HUDEP-2 (cell line): ENCODE measurements around the gene BNC2.

Experiments used
- DNase-seq, 76 experiments: peaks; one replicate each; lab custom pipeline; 2025; ENCODE audit not compliant: unreplicated experiment in 76 of 76; lab: John Stamatoyannopoulos, UW

The BNC2 gene

DNA sequence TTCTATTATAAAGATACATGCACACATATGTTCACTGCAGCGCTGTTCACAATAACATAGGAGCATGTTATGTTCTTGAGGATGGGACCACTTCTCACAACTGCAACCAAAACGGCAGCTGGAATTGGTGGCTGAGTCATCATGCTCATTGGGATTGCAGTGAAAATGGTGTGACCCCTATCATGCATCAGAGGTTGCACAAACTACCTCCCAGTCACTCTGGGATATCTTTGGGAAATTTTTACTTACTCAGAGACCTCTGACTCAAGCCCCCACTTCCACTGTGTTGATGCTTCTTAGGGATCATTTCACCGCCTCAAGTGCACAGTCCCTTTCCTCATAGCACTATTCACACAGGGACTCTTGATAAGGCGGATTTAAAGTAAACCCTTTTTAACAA is 474.1 kb downstream of the BNC2 start:
- no peak for DNase-seq

DNA sequence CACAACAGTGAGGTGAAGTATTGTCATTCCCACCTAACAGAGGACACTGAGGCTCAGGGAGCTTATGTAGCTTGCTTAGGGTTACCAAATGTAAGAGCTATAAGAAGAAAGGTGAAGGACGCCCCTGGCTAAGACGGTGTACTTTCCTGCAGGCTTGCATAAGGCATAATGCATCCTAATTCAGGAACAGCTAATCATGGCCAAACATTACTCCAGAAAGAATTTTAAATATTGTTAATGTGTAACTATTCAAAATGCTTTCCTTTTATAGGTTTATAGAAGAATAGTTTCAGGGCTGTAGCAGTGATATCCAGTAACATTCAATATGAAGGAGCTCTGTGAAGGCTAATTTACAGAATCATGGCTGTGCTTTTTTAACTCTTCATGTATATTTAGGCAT is 479.1 kb downstream of the BNC2 start:
- DNase-seq = no peak

DNA sequence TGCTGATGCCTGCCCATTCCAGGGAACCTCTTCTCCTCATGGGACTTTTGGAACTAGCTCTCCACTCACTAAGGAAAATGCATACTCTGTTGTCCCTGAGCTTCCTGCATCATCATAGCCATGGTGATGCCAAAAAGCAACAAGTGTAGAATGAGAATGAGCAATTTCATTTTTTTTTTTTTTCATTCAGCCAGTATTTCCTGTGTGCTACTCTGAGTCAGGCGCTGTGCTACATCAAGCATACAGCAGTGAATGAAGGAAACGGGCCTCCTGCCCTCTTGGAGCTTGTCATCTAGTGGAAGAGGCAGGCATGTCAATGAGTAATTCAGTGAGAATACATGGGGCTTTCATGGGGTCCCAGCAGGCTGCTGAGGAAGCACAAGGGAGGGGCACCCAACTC is 483.1 kb downstream of the BNC2 start:
- DNase-seq = no peak

DNA sequence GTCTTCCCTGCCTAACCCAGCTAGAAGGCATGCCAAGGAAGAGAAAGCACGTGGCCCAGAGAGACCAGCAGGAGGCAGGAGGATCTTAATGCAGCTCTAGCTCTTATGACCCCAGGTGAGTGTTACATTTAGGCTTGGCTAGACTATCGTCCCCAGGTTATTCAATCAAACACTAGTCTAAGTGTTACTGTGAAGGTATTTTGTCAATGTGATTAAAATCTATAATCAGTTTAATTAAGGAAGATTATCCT is 483.7 kb downstream of the BNC2 start:
- DNase-seq = no peak

DNA sequence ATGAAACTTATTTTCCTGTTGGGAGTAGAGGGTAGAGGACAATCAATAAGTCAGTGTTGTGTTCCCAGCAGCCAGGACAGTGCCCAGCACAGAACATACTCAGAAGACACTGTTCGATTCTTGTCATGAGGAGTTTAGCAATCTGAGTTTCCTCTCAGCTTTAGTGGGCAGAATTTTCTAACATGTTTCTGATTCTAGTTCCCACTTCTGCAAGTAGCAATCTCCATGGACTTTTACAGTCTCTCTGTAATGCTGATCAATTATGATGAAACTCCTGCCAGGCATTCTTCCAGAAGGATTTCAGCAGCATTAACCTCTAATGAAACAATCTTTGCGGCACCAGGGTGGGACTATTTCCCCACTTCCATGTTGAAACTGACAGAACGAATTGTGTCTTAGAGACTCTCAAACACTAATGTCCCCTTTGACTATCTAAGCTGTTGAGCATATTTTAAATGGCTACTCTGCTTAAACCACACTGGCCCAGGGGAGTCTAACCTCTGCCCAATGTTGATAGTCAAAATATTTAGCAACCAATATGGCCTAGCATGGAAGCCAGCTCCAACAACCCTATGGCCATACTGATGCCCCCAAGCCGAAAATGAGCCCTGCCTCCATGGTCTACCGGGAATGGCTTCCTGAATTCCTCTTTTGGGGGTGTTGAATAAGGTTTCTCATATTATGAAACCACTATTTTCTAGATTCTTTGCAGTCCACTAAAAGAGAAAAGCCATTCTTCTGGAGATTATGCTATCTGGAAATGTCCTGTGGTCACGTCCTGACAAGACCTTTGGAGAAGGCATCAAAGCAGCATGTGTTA is 484.3 kb downstream of the BNC2 start:
- DNase-seq = no peak

DNA sequence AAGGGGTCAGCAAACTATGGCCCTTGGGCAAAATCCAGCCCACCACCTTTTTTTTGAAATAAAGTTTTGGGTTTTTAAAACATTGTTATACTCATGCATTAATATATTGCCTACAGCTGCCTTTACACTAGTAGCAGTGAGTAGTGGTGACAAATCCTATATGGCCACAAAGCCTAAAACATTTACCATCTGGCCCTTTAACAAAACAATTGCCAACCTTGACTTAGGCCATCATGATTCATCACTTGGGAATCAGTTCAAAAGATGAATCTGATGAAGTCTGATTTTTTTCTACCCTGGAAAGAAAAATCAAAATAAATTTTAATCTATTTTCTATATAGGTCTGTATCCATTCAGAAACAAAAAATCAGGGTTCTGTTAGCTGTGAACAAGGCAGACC is 484.9 kb downstream of the BNC2 start:
- DNase-seq = no peak

DNA sequence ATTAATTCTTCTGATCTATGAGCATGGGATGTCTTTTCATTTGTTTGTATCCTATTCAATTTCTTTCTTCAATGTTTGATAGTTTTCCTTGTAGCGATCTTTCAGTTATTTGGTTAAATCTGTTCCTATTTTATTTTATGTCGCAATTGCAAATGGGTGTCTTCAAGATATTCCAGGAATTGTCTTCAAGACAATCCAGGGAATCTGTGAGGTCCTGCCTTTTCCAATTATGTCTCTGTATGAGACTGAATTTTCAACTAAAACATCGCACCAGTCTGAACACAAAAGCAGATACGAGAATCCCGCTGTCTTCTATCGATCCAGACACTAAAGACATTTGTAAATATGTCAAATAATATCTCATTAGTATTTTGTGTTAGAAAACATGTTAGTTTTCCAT is 485.5 kb downstream of the BNC2 start:
- DNase-seq = no peak

DNA sequence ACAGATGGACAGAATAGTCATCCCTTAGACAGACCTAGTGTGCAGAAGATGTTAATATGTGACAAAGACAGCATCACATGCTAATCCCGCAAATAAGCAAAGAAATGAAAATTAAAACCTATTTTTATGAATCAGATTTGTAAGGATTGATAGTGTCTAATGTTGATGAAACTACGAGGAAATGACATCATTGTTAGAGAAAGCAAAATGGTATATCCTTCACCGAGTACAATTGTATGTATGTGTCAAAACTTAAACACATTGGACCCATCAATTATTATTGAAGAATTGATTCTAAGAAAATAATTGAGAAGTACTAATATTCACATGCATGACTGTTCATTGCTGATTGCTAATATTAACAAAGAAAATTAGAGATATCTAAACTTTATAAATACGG is 493.2 kb downstream of the BNC2 start:
- no peak for DNase-seq

DNA sequence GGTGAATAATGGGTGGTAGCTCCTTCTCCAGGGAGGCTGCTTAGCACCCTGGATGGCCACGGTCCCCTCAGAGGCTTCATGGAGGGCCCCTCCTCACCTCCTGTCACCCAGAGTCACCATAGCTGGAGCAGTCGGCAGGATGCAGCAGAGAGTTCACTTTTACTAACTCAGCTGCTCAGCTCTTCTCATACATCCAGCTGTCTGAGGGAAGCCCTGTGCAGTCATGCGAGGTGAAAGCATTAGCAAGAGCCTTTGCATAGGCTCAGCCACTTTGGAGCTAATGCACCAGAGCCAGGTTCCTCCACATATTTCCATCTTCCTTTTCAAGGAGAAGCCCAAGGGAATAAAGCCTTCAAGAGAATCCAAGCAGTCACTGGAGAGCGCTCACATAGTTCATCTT is 499.2 kb downstream of the BNC2 start:
- no peak for DNase-seq

DNA sequence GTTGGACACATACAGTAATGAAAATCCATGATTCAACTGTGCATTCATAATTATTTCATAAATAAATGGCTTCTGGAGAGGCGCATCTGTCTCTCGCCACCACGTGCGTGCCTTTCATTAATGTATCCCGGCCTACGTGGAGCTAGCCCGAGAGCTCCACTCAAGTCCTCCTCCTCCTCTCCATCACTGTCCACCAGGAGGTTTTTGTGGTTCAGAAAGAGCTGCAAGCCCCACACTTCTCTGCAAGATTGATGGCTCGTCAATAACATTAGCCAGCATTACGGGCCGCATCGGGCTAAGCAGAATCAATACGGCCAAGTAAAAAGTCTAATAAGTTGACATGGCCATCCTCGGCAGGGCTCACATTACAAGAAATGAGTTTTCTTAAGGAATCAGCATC is 499.8 kb downstream of the BNC2 start:
- DNase-seq = no peak

DNA sequence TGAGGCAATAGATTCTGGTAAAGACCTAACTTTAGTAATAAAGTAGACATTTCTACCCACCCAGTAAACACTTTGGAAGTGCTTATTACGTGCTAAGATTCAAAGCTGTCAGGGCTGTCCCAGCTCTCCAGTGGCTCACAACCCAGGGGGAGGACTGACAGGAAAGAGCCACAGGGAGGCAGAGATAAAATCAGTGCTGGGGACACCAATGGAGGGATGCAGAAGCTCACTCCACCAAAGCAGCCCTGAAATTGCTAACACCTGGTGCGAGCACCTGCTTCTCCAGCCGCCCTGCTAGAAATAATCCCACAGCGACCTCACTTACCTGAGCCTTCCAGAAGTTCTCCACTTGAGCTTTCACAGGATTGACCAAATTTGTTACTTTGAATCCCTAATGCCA is 501.0 kb downstream of the BNC2 start:
- no peak for DNase-seq

DNA sequence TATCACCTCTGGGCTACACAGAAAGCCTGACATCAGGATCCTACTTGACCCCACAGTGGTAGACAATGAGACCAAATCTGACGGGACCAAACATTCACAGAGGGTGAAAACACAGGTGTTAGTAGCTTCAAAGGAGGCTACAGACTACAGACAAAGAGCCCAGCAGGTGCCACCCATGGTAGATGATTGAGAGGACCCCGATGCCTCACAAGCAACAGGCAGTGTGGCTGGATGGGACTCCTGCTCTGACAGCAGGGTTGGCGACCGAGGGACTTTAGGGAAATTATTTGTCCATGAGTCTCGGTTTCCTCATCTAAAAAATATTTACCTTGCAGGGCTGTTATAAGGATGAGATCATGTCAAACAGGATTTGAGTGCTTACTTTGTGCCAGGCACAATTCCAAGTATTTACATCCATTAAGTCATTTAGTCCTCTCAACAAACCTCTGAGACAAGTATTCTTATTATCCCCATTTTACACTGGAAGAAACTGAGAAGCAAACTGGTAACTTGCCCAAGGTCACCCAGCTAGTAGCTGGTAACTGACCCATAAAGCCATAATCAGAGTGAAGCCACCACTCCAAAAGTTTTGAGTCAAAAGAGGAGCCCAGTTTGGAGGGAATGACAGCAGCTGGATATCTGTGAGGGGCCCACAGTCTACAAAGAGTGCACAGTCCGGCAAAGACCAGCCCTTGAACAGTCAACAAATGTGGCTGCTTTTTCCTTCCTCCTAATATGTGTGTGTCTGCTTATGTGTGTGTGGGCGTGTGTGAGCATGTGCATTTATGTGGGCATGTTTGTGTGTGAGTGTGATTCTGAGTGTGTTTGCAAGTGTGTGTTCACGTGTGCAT is 502.0 kb downstream of the BNC2 start:
- no peak for DNase-seq

DNA sequence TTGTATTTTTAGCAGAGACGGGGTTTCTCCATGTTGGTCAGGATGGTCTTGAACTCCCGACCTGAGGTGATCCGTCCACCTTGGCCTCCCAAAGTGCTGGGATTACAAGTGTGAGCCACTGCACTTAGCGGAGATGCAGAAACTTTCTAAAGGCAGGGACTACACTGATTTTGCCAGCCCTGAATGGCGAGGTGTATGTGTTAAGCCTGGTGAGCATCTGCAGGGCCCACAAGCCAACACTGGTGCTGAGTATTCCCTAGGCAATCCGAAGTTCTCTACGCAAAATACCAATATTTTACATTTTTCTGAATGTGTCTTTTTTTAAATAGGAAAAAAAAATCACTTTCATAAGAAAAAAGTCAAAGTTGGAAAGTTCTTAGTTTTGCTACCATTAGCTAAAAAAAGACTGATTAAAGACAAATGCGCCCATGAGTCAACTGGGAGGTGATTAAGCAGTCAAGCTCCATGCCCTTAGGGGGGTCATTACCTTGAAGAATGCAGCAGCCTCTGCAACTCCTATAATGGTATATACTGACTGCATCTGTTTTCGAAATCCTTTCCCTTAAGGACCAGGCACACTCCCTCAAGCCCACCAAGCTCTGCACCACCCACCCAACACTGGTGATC is 502.8 kb downstream of the BNC2 start:
- no peak for DNase-seq

DNA sequence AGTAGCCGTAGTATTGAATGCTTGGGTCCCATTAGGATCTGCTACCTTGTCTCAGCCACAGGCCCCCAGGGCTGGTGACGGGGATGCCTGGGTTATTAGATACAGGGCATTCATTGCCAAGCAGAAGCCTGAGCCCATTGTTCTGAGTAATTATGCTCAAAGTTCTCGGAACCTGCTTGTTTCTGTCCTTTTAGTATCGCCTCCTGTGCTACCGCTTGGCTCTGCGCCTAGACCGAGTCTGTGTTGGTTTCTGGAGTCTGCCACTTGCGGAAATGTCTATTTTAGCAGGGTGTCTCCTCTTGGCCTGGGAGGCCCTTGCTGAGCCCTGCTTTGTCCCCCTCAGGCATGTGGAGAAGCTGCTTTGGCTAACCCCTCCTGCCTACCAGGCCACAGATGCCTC is 506.1 kb downstream of the BNC2 start:
- DNase-seq = no peak

DNA sequence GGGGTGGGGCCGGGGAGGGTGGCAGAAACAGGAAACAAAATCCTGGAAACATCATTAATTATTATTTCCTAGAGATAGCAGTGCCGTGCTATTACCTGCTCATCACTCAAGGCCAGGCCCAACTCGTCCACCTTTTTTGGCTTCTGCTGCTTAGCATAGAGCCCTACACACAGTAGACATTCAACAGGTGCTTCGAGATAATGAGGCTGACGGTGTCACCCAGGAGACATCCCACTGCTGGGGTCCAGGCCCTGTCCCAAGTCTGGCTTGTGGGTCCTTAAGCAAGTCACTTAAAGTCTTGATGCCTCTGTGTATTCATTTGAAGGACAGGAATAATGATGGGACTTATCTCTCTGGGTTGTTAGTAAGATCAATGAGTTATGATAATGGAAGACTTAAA is 506.6 kb downstream of the BNC2 start:
- no peak for DNase-seq

DNA sequence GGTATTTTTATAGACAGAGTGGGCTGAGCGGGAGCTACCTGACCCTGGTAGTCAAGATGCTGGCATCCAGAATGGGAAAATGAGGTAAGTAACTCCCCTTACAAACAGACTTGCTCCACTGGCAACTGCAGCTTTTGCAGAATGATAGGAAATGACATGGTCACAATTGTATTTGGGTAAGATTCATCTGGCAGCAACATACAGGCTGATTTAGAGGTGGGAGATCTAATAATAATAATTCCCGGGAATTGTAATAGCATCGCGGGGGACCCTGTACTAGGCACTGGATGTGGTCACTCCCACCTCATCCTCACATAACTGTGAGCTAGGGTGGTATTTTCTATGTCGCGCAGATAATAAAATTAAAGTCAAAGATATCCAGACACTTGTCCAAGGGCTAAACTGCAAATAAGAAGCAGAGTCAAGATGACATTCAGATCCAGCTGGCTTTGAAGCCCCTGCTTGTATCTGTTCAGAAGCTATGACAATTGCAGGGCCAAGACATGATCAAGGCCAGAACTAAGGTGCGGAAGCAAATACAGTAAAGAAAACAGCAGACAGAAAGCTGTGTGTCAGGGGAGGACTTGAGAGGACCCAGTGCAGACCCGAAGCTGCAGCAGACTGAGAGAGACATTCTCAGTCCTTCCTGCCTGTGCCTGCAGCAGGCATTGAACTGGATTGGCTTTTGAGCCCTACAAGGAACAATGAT is 507.2 kb downstream of the BNC2 start:
- no peak for DNase-seq

DNA sequence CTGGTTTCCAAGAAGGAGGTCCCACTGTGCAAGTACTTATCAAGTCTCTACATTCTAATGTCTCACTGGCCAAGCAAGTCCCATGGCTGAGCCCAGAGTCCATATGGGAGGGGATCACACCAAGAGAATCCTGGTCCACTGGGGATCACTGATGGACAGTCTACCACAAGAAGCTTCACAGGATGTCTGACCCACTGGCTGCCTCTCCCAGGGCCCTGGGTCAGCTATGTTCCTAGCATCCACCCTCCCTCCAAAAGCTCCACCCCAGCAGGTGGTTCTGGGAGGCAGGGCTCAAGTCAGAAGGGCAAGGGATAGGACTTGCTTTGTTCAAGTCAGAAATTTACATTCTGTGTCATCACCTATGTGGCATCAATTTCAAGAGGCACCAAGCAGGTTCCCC is 508.5 kb downstream of the BNC2 start:
- no peak for DNase-seq

DNA sequence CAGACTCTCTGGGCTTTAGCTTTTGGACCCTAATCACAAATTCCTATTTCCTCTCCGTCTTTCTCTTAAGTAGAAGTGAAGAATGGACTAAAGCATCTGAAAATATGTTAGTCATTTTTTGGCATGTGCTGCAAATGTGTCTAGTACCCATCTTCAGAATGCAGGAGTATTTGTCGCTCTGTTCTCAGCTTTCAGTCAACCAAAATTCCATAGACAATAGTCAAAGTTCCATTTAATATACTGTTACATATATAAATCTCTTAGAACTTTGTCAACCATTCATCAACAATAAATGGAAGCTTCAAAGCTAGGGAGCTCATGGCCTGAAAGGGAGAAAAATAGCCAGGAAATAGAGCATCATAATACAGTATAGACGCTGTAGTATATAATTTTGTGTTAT is 509.4 kb downstream of the BNC2 start:
- no peak for DNase-seq

DNA sequence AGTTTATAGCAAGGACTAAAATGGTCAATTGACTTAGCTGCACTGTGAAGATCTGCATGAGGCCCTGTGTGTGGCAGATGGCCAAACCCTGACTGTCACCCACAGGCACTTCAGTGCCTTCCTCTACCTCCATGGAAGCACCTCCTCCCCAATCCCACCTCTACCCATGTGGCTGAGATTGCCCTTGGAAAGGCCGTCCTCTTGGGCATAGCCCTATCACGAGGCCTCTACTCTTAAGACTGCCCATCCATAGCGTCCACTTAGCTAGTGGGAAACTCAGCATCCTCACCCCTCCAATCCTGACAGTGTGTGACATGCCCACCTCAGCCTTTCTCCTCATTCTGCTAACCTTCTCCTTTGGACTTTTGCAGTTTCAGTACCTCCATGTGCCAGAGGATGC is 510.2 kb downstream of the BNC2 start:
- no peak for DNase-seq
